ENCODE measurements around the gene NKD2. TPM values are rescaled to one million over a fixed set of nuclear protein-coding genes. Genes with fewer than 3 reads are reported as not detected.

NKD2 gene
- total and polyA plus RNA-seq, 2 experiments from 2014 or later, result 1.4 to 9.1 TPM

GRCh38 chr5:1039706-1040260, 31.2 kb downstream of the NKD2 start:
- Histone ChIP-seq H2AFZ (no peak overlapping the region), H3K36me3 (replicated peaks; ENCODE audit: insufficient read depth, low read depth) (no peaks in the 10 kb centered on the region), H3K4me3 (no peak overlapping the region), H3K9me3 (ENCODE audit: low read depth) (no peaks in the 10 kb centered on the region), H3K27me3 (no peaks in the 10 kb centered on the region), H3K27ac (no peak overlapping the region), H3K4me1 (ENCODE audit: insufficient read depth) (no peaks in the 10 kb centered on the region), H4K20me1 (ENCODE audit: insufficient read depth, poor library complexity, severe bottlenecking) (no peaks in the 10 kb centered on the region), H3K79me2 (no peaks in the 10 kb centered on the region), H3K4me2 (no peak overlapping the region), H3K9me2 (replicated peaks; ENCODE audit: insufficient read depth) (no peaks in the 10 kb centered on the region)
- DNase-seq (ENCODE audit: low spot score), result no peak
- WGBS (ENCODE audit: low lambda C conversion rate, missing lambda C conversion rate), result 92% methylated on average over 18 of the region's 18 CpGs
- TF ChIP-seq EZH2 (IDR thresholded peaks at IDR 0.05; ENCODE audit: borderline replicate concordance) (no peak), EZH2phosphoT487 (IDR thresholded peaks at IDR 0.05; ENCODE audit: low read depth, severe bottlenecking, unreplicated experiment) (no peak), CTCF (IDR thresholded peaks at IDR 0.05; ENCODE audit: poor library complexity) (no peak)

GRCh38 chr5:1040571-1040970, 32.0 kb downstream of the NKD2 start:
- 97% methylated on average over 10 of the region's 10 CpGs for WGBS (ENCODE audit: low lambda C conversion rate, missing lambda C conversion rate)
- H2AFZ ChIP-seq, result no peak overlapping the region
- no peaks in the 10 kb centered on the region for H3K9me2 ChIP-seq (replicated peaks; ENCODE audit: insufficient read depth)
- H3K4me1 ChIP-seq (ENCODE audit: insufficient read depth), result no peaks in the 10 kb centered on the region
- H4K20me1 ChIP-seq (ENCODE audit: insufficient read depth, poor library complexity, severe bottlenecking), result no peaks in the 10 kb centered on the region
- no peak overlapping the region for H3K4me2 ChIP-seq
- TF ChIP-seq EZH2 (IDR thresholded peaks at IDR 0.05; ENCODE audit: borderline replicate concordance), result no peak
- no peak for TF ChIP-seq CTCF (IDR thresholded peaks at IDR 0.05; ENCODE audit: poor library complexity)
- no peak for TF ChIP-seq EZH2phosphoT487 (IDR thresholded peaks at IDR 0.05; ENCODE audit: low read depth, severe bottlenecking, unreplicated experiment)
- H3K9me3 ChIP-seq (ENCODE audit: low read depth), result no peaks in the 10 kb centered on the region
- no peaks in the 10 kb centered on the region for H3K36me3 ChIP-seq (replicated peaks; ENCODE audit: insufficient read depth, low read depth)
- no peak overlapping the region for H3K27ac ChIP-seq
- H3K4me3 ChIP-seq, result no peak overlapping the region
- no peaks in the 10 kb centered on the region for H3K27me3 ChIP-seq
- no peak for DNase-seq (ENCODE audit: low spot score)
- H3K79me2 ChIP-seq, result no peaks in the 10 kb centered on the region

GRCh38 chr5:1041225-1042143, 32.9 kb downstream of the NKD2 start:
- DNase-seq (ENCODE audit: low spot score), result no peak
- no peak for TF ChIP-seq EZH2phosphoT487 (IDR thresholded peaks at IDR 0.05; ENCODE audit: low read depth, severe bottlenecking, unreplicated experiment)
- no peak for TF ChIP-seq CTCF (IDR thresholded peaks at IDR 0.05; ENCODE audit: poor library complexity)
- TF ChIP-seq EZH2 (IDR thresholded peaks at IDR 0.05; ENCODE audit: borderline replicate concordance), result no peak
- Histone ChIP-seq H3K27ac (no peak overlapping the region), H3K36me3 (replicated peaks; ENCODE audit: insufficient read depth, low read depth) (no peaks in the 10 kb centered on the region), H3K4me3 (no peak overlapping the region), H3K4me1 (ENCODE audit: insufficient read depth) (no peaks in the 10 kb centered on the region), H3K27me3 (no peaks in the 10 kb centered on the region), H2AFZ (no peak overlapping the region), H3K9me2 (replicated peaks; ENCODE audit: insufficient read depth) (no peaks in the 10 kb centered on the region), H3K9me3 (ENCODE audit: low read depth) (no peaks in the 10 kb centered on the region), H3K4me2 (no peak overlapping the region), H3K79me2 (no peaks in the 10 kb centered on the region), H4K20me1 (ENCODE audit: insufficient read depth, poor library complexity, severe bottlenecking) (no peaks in the 10 kb centered on the region)
- WGBS (ENCODE audit: low lambda C conversion rate, missing lambda C conversion rate), result 95% methylated on average over 15 of the region's 15 CpGs
